PC-9 (cell line): ENCODE results near the gene PPP1R9B.

ENCODE experiments used
- CTCF ChIP-seq: fragments of 200-600 bp; sonication (generic); conservative IDR thresholded peaks from 2 replicates; pipeline ENCODE4 v1.6.1; 2017; ENCODE audit warnings: mixed run types, antibody characterized with exemption, mild to moderate bottlenecking, moderate library complexity
- EZH2 ChIP-seq: fragments of 200-600 bp; sonication (generic); IDR thresholded peaks from 2 replicates; pipeline ENCODE4 v1.8.0; 2017; ENCODE audit warnings: antibody characterized with exemption, low read depth

- TF ChIP-seq CTCF: no peak
- no peak for TF ChIP-seq EZH2
Observed at GRCh38 chr17:50090971-50091917, 59.2 kb downstream of the PPP1R9B start.
